Neural cell (in vitro differentiated cells): ENCODE measurements around the gene BCL2L11.

Experiments
- CTCF ChIP-seq: fragments of 450-650 bp; IDR thresholded peaks from 2 replicates; pipeline ENCODE4 v1.5.1; 2014; ENCODE audit warnings: antibody characterized with exemption, mild to moderate bottlenecking, moderate library complexity; ENCODE audit not compliant: poor library complexity, severe bottlenecking
- RAD21 ChIP-seq: fragments of 450-650 bp; conservative IDR thresholded peaks from 2 replicates; pipeline ENCODE4 v1.6.1; 2014; ENCODE audit warnings: antibody characterized with exemption, mild to moderate bottlenecking, moderate library complexity

- TF ChIP-seq CTCF (no peak), RAD21 (no peak)
Measured at GRCh38 chr2:111138839-111139238, 18.1 kb downstream of the BCL2L11 start.
